HEK293 (cell line): Measurements from ENCODE around the gene CYB5D1.

ENCODE experiments used
- GLI2 ChIP-seq: fragments of 450-650 bp; formaldehyde crosslinking; IDR thresholded peaks from 2 replicates; pipeline ENCODE4; 2017; ENCODE audit warnings: missing biosample characterization, missing genetic modification characterization, low read depth, borderline replicate concordance
- MYNN ChIP-seq: fragments of 450-650 bp; formaldehyde crosslinking; IDR thresholded peaks from 2 replicates; pipeline ENCODE4 v1.5.1; 2016; ENCODE audit warnings: missing biosample characterization, missing genetic modification characterization, borderline replicate concordance
- MZF1 ChIP-seq: fragments of 450-650 bp; formaldehyde crosslinking; IDR thresholded peaks from 2 replicates; pipeline ENCODE4 v1.5.1; 2017; ENCODE audit warnings: missing biosample characterization, missing genetic modification characterization, borderline replicate concordance
- RBAK ChIP-seq: fragments of 450-650 bp; formaldehyde crosslinking; IDR thresholded peaks from 2 replicates; pipeline ENCODE4 v1.5.1; 2016; ENCODE audit warnings: missing biosample characterization, missing genetic modification characterization
- WT1 ChIP-seq: fragments of 450-650 bp; formaldehyde crosslinking; IDR thresholded peaks from 2 replicates; pipeline ENCODE4 v1.5.1; 2016; ENCODE audit warnings: missing biosample characterization, missing genetic modification characterization
- ZFP41 ChIP-seq: fragments of 450-650 bp; formaldehyde crosslinking; IDR thresholded peaks from 2 replicates; pipeline ENCODE4 v1.5.1; 2016; ENCODE audit warnings: missing biosample characterization, missing genetic modification characterization, borderline replicate concordance
- ZNF157 ChIP-seq: fragments of 450-650 bp; formaldehyde crosslinking; IDR thresholded peaks from 2 replicates; pipeline ENCODE4 v1.5.1; 2016; ENCODE audit warnings: missing biosample characterization, missing genetic modification characterization
- ZNF184 ChIP-seq: fragments of 450-650 bp; IDR thresholded peaks from 2 replicates; pipeline ENCODE4 v1.5.1; 2018; ENCODE audit warnings: missing biosample characterization, mild to moderate bottlenecking, missing genetic modification characterization
- ZNF214 ChIP-seq: fragments of 450-650 bp; formaldehyde crosslinking; IDR thresholded peaks from 2 replicates; pipeline ENCODE4 v1.5.1; 2017; ENCODE audit warnings: missing biosample characterization, mild to moderate bottlenecking, missing genetic modification characterization, borderline replicate concordance
- ZNF335 ChIP-seq: fragments of 450-650 bp; formaldehyde crosslinking; conservative IDR thresholded peaks from 2 replicates; pipeline ENCODE4 v1.5.1; 2016; ENCODE audit warnings: missing biosample characterization, missing genetic modification characterization
- ZNF37A ChIP-seq: fragments of 450-650 bp; IDR thresholded peaks from 2 replicates; pipeline ENCODE4 v1.5.1; 2018; ENCODE audit warnings: missing biosample characterization, missing genetic modification characterization
- ZNF473 ChIP-seq: fragments of 450-650 bp; formaldehyde crosslinking; IDR thresholded peaks from 2 replicates; pipeline ENCODE4 v1.5.1; 2017; ENCODE audit warnings: missing biosample characterization, missing genetic modification characterization
- ZNF585B ChIP-seq: fragments of 450-650 bp; formaldehyde crosslinking; IDR thresholded peaks from 2 replicates; pipeline ENCODE4 v1.5.1; 2016; ENCODE audit warnings: missing biosample characterization, missing genetic modification characterization
- ZNF623 ChIP-seq: fragments of 450-650 bp; formaldehyde crosslinking; IDR thresholded peaks from 2 replicates; pipeline ENCODE4 v1.5.1; 2016; ENCODE audit warnings: missing biosample characterization, missing genetic modification characterization
- ZNF624 ChIP-seq: fragments of 450-650 bp; formaldehyde crosslinking; IDR thresholded peaks from 2 replicates; pipeline ENCODE4 v1.5.1; 2017; ENCODE audit warnings: missing biosample characterization, missing genetic modification characterization
- ZNF776 ChIP-seq: fragments of 450-650 bp; formaldehyde crosslinking; IDR thresholded peaks from 2 replicates; pipeline ENCODE4 v1.5.0; 2017; ENCODE audit warnings: missing biosample characterization, missing genetic modification characterization, borderline replicate concordance
- ZNF843 ChIP-seq: fragments of 450-650 bp; formaldehyde crosslinking; IDR thresholded peaks from 2 replicates; pipeline ENCODE4 v1.5.1; 2016; ENCODE audit warnings: missing biosample characterization, missing genetic modification characterization
- ZSCAN16 ChIP-seq: fragments of 450-650 bp; formaldehyde crosslinking; IDR thresholded peaks from 2 replicates; pipeline ENCODE4 v1.5.1; 2016; ENCODE audit warnings: missing biosample characterization, missing genetic modification characterization
- ZSCAN23 ChIP-seq: fragments of 450-650 bp; formaldehyde crosslinking; IDR thresholded peaks from 2 replicates; pipeline ENCODE4 v1.5.1; 2016; ENCODE audit warnings: missing biosample characterization, missing genetic modification characterization
- TF ChIP-seq, protein P1 (sequence below): fragments of 450-650 bp; formaldehyde crosslinking; IDR thresholded peaks from 2 replicates; pipeline ENCODE4 v1.5.1; 2016; ENCODE audit warnings: missing biosample characterization, missing genetic modification characterization, borderline replicate concordance
- TF ChIP-seq, protein P2 (sequence below): fragments of 450-650 bp; formaldehyde crosslinking; IDR thresholded peaks from 2 replicates; pipeline ENCODE4 v1.5.1; 2016; ENCODE audit warnings: missing biosample characterization, missing genetic modification characterization
- TF ChIP-seq, protein P3 (sequence below): fragments of 450-650 bp; formaldehyde crosslinking; IDR thresholded peaks from 2 replicates; pipeline ENCODE4 v1.5.1; 2016; ENCODE audit warnings: missing biosample characterization, missing genetic modification characterization
- TF ChIP-seq, protein P4 (sequence below): fragments of 450-650 bp; formaldehyde crosslinking; IDR thresholded peaks from 2 replicates; pipeline ENCODE4 v1.5.1; 2016; ENCODE audit warnings: missing biosample characterization, missing genetic modification characterization
- TF ChIP-seq, protein P5 (sequence below): fragments of 450-650 bp; formaldehyde crosslinking; IDR thresholded peaks from 2 replicates; pipeline ENCODE4 v1.5.1; 2016; ENCODE audit warnings: missing biosample characterization, missing genetic modification characterization
- TF ChIP-seq, protein P6 (sequence below): fragments of 450-650 bp; formaldehyde crosslinking; IDR thresholded peaks from 2 replicates; pipeline ENCODE4 v1.5.1; 2017; ENCODE audit warnings: missing biosample characterization, missing genetic modification characterization

Gene CYB5D1

DNA sequence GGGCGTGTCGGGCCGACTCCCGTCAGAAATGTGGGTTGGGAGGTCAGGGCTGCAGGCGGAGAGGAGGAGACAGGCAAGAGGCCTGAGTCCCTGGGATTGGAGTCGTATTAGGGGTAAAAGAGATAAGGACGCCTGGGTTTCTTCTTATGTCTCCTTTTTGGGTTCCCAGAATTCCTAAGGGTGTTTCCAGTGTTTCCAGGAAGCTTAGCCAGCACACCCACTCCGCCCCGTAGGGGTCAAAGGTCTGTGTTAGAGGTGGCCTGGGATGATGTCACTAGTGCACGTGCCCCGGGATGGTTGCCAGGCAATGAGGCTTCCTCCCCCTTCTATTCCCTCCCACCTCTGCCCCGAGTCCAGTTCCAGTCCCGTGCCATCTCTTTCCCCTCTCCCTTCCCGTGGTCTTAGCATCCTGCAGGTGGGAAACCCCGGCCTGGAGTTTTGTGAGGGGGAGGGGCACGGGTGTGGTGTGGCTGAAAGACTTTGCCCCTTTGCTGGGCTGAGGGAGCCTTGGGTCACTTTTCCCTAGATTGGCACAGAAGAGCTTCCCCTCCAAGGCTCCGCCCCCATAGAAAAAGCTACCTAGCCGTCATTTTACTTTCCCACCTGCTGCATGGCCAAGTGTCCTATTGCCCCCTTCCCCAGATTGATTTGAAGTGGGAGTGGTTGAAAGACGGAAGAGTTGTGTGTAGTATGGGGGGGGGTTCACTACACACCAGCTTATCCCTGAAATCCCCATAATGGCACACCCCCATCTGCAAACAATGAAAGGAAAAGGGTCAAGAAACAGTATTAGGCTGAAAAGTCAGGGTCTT lies 21.0 kb upstream of the CYB5D1 start (continued):
- TF ChIP-seq MYNN (tag by site-specific recombination) = peak; percentile 84
- TF ChIP-seq ZSCAN16 = no peak
- TF ChIP-seq ZNF37A (tag by site-specific recombination) = peak; percentile 71; the same call in 1 of the 2 replicates
- TF ChIP-seq ZNF623 (tag by site-specific recombination) = peak; percentile 59
- no peak for TF ChIP-seq ZNF776 (tag by site-specific recombination)
- TF ChIP-seq RBAK (tag by site-specific recombination) = peak; percentile 27; the same call in 1 of the 2 replicates
- TF ChIP-seq, protein P1, sequence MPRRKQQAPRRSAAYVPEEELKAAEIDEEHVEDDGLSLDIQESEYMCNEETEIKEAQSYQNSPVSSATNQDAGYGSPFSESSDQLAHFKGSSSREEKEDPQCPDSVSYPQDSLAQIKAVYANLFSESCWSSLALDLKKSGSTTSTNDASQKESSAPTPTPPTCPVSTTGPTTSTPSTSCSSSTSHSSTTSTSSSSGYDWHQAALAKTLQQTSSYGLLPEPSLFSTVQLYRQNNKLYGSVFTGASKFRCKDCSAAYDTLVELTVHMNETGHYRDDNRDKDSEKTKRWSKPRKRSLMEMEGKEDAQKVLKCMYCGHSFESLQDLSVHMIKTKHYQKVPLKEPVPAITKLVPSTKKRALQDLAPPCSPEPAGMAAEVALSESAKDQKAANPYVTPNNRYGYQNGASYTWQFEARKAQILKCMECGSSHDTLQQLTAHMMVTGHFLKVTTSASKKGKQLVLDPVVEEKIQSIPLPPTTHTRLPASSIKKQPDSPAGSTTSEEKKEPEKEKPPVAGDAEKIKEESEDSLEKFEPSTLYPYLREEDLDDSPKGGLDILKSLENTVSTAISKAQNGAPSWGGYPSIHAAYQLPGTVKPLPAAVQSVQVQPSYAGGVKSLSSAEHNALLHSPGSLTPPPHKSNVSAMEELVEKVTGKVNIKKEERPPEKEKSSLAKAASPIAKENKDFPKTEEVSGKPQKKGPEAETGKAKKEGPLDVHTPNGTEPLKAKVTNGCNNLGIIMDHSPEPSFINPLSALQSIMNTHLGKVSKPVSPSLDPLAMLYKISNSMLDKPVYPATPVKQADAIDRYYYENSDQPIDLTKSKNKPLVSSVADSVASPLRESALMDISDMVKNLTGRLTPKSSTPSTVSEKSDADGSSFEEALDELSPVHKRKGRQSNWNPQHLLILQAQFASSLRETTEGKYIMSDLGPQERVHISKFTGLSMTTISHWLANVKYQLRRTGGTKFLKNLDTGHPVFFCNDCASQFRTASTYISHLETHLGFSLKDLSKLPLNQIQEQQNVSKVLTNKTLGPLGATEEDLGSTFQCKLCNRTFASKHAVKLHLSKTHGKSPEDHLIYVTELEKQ = peak; percentile 98
- no peak for TF ChIP-seq MZF1
- no peak for TF ChIP-seq ZNF624 (tag by site-specific recombination)
- TF ChIP-seq, protein P2, sequence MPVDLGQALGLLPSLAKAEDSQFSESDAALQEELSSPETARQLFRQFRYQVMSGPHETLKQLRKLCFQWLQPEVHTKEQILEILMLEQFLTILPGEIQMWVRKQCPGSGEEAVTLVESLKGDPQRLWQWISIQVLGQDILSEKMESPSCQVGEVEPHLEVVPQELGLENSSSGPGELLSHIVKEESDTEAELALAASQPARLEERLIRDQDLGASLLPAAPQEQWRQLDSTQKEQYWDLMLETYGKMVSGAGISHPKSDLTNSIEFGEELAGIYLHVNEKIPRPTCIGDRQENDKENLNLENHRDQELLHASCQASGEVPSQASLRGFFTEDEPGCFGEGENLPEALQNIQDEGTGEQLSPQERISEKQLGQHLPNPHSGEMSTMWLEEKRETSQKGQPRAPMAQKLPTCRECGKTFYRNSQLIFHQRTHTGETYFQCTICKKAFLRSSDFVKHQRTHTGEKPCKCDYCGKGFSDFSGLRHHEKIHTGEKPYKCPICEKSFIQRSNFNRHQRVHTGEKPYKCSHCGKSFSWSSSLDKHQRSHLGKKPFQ (tag by site-specific recombination) = peak; percentile 56; the same call in 1 of the 2 replicates
- TF ChIP-seq, protein P3, sequence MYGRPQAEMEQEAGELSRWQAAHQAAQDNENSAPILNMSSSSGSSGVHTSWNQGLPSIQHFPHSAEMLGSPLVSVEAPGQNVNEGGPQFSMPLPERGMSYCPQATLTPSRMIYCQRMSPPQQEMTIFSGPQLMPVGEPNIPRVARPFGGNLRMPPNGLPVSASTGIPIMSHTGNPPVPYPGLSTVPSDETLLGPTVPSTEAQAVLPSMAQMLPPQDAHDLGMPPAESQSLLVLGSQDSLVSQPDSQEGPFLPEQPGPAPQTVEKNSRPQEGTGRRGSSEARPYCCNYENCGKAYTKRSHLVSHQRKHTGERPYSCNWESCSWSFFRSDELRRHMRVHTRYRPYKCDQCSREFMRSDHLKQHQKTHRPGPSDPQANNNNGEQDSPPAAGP (tag by site-specific recombination) = peak; percentile 100
- TF ChIP-seq WT1 (tag by site-specific recombination) = peak; percentile 94
- no peak for TF ChIP-seq ZNF214 (tag by site-specific recombination)
- TF ChIP-seq GLI2 (tag by site-specific recombination) = no peak; the same call in 1 of the 2 replicates
- TF ChIP-seq ZNF184 = peak; percentile 90
- no peak for TF ChIP-seq ZNF473
- TF ChIP-seq, protein P4, sequence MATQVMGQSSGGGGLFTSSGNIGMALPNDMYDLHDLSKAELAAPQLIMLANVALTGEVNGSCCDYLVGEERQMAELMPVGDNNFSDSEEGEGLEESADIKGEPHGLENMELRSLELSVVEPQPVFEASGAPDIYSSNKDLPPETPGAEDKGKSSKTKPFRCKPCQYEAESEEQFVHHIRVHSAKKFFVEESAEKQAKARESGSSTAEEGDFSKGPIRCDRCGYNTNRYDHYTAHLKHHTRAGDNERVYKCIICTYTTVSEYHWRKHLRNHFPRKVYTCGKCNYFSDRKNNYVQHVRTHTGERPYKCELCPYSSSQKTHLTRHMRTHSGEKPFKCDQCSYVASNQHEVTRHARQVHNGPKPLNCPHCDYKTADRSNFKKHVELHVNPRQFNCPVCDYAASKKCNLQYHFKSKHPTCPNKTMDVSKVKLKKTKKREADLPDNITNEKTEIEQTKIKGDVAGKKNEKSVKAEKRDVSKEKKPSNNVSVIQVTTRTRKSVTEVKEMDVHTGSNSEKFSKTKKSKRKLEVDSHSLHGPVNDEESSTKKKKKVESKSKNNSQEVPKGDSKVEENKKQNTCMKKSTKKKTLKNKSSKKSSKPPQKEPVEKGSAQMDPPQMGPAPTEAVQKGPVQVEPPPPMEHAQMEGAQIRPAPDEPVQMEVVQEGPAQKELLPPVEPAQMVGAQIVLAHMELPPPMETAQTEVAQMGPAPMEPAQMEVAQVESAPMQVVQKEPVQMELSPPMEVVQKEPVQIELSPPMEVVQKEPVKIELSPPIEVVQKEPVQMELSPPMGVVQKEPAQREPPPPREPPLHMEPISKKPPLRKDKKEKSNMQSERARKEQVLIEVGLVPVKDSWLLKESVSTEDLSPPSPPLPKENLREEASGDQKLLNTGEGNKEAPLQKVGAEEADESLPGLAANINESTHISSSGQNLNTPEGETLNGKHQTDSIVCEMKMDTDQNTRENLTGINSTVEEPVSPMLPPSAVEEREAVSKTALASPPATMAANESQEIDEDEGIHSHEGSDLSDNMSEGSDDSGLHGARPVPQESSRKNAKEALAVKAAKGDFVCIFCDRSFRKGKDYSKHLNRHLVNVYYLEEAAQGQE (tag by site-specific recombination) = peak; percentile 49; the same call in 1 of the 2 replicates
- TF ChIP-seq ZSCAN23 (tag by site-specific recombination) = peak; percentile 99
- TF ChIP-seq, protein P5, sequence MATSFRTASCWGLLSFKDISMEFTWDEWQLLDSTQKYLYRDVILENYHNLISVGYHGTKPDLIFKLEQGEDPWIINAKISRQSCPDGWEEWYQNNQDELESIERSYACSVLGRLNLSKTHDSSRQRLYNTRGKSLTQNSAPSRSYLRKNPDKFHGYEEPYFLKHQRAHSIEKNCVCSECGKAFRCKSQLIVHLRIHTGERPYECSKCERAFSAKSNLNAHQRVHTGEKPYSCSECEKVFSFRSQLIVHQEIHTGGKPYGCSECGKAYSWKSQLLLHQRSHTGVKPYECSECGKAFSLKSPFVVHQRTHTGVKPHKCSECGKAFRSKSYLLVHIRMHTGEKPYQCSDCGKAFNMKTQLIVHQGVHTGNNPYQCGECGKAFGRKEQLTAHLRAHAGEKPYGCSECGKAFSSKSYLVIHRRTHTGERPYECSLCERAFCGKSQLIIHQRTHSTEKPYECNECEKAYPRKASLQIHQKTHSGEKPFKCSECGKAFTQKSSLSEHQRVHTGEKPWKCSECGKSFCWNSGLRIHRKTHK (tag by site-specific recombination) = no peak
- TF ChIP-seq ZNF843 = peak; percentile 89
- TF ChIP-seq ZFP41 = no peak; the same call in 1 of the 2 replicates
- TF ChIP-seq ZNF157 (tag by site-specific recombination) = no peak
- TF ChIP-seq, protein P6, sequence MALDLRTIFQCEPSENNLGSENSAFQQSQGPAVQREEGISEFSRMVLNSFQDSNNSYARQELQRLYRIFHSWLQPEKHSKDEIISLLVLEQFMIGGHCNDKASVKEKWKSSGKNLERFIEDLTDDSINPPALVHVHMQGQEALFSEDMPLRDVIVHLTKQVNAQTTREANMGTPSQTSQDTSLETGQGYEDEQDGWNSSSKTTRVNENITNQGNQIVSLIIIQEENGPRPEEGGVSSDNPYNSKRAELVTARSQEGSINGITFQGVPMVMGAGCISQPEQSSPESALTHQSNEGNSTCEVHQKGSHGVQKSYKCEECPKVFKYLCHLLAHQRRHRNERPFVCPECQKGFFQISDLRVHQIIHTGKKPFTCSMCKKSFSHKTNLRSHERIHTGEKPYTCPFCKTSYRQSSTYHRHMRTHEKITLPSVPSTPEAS (tag by site-specific recombination) = peak; percentile 88
- TF ChIP-seq ZNF585B = no peak
- TF ChIP-seq ZNF335 = peak; percentile 87
